Bronchial epithelial cell (primary cell): Measurements from ENCODE around the gene MICAL2. TPM values are rescaled to one million over a fixed set of nuclear protein-coding genes. Genes with fewer than 3 reads are reported as not detected.

Experiments
- DNase-seq: peaks from one replicate; pipeline ENCODE4 v3.0.0-alpha.2; 2010; ENCODE audit warnings: low read depth
- FAIRE-seq: peaks from 2 replicates; lab custom pipeline; 2011; peaks lifted over from hg19 to GRCh38; lab: Jason Lieb, UNC
- H3K27me3 ChIP-seq: 2 replicates; pipeline ENCODE4 v1.5.1; 2011; ENCODE audit warnings: low read length; ENCODE audit not compliant: control insufficient read depth, insufficient read depth
- H3K36me3 ChIP-seq: 2 replicates; pipeline ENCODE4 v1.5.1; 2011; ENCODE audit warnings: low read length; ENCODE audit not compliant: control insufficient read depth, insufficient read depth
- H3K4me3 ChIP-seq: 2 replicates; pipeline ENCODE4 v1.5.1; 2011; ENCODE audit warnings: mild to moderate bottlenecking, low read depth, low read length, control low read depth
- CTCF ChIP-seq: IDR thresholded peaks from 2 replicates; pipeline ENCODE4 v1.5.1; 2011; ENCODE audit warnings: mild to moderate bottlenecking, moderate library complexity, low read length, control low read depth, inconsistent platforms; ENCODE audit not compliant: insufficient read depth, severe bottlenecking
- total RNA-seq: library from RNA; depleted of rRNA; stranded (reverse); fragments of >200 nt; gene quantifications from 2 replicates; pipeline ENCODE4 v1.2.1, GENCODE V29; 2014

The MICAL2 gene
- total RNA-seq, 1 donor from 2014 or later: 75.0 TPM

GRCh38 chr11:12160231-12160630 lies 49.8 kb downstream of the MICAL2 start:
- no peak for TF ChIP-seq CTCF
- Histone ChIP-seq H3K4me3 (no peak overlapping the region), H3K27me3 (no peaks in the 10 kb centered on the region), H3K36me3 (peaks cover 15% of the 10 kb centered on the region)
- DNase-seq: no peak
- no peak for FAIRE-seq

- peaks cover 12% of the 10 kb centered on the region for H3K36me3 ChIP-seq
- no peak for DNase-seq
- no peak for FAIRE-seq
- no peak for TF ChIP-seq CTCF
- H3K27me3 ChIP-seq: no peaks in the 10 kb centered on the region
- no peak overlapping the region for H3K4me3 ChIP-seq
Measured at GRCh38 chr11:12160680-12161079, 50.3 kb downstream of the MICAL2 start.

GRCh38 chr11:12161137-12161536 lies 50.7 kb downstream of the MICAL2 start:
- peaks cover 13% of the 10 kb centered on the region for H3K36me3 ChIP-seq
- no peak for FAIRE-seq
- no peak for TF ChIP-seq CTCF
- H3K4me3 ChIP-seq: no peak overlapping the region
- no peaks in the 10 kb centered on the region for H3K27me3 ChIP-seq
- DNase-seq: no peak

- FAIRE-seq (no peak), DNase-seq (no peak)
- no peak for TF ChIP-seq CTCF
- no peaks in the 10 kb centered on the region for H3K27me3 ChIP-seq
- no peak overlapping the region for H3K4me3 ChIP-seq
- H3K36me3 ChIP-seq: peaks cover 15% of the 10 kb centered on the region
Measured at GRCh38 chr11:12161603-12162350, 51.4 kb downstream of the MICAL2 start.

- Histone ChIP-seq H3K4me3 (no peak overlapping the region), H3K27me3 (no peaks in the 10 kb centered on the region), H3K36me3 (peaks cover 15% of the 10 kb centered on the region)
- DNase-seq (no peak), FAIRE-seq (no peak)
- no peak for TF ChIP-seq CTCF
Measured at GRCh38 chr11:12162652-12163051, 52.3 kb downstream of the MICAL2 start.
